Endothelial cell of umbilical vein (primary cell): ENCODE measurements around the gene TTYH3. TPM values are rescaled to one million over a fixed set of nuclear protein-coding genes. Genes with fewer than 3 reads are reported as not detected.

ENCODE experiments used
- BruUV-seq: library from RNA; stranded (reverse); fragments of 400-500 nt; replicated peaks from 2 replicates; lab custom pipeline; 2021; lab: Mats Ljungman, UMichigan
- CTCF ChIA-PET: fragments of 300-600, 350-600 bp; sonication (Branson Sonifier 250); formaldehyde crosslinking; loops from one replicate; lab custom pipeline; 2021; ENCODE audit warnings: antibody characterized with exemption, inconsistent platforms; lab: Charles Lee
- POLR2A ChIA-PET: fragments of 300-600, 350-600 bp; sonication (Branson Sonifier 250); formaldehyde crosslinking; loops from one replicate; lab custom pipeline; 2021; ENCODE audit warnings: antibody characterized with exemption, inconsistent platforms; lab: Charles Lee
- DNase-seq: peaks from one replicate; pipeline ENCODE4 v3.0.0-alpha.2; 2011; ENCODE audit warnings: low read depth, low spot score
- FAIRE-seq: peaks from 2 replicates; lab custom pipeline; 2011; peaks lifted over from hg19 to GRCh38; lab: Jason Lieb, UNC
- H2AFZ ChIP-seq: 2 replicates; pipeline ENCODE4 v1.6.0; 2012; ENCODE audit warnings: low read depth, low read length, control low read depth, inconsistent platforms
- H3K27ac ChIP-seq: 2 replicates; pipeline ENCODE4 v1.5.1; 2011; ENCODE audit warnings: low read depth, mild to moderate bottlenecking, control low read depth, low read length, moderate library complexity; ENCODE audit not compliant: insufficient read depth
- H3K27me3 ChIP-seq, 2 experiments: 2 replicates each; pipeline versions ENCODE4 v1.6.0 to v1.6.1; 2011; ENCODE audit warnings: low read length in 2 of 2, mixed read lengths in 1 of 2; ENCODE audit not compliant: control insufficient read depth in 2 of 2, insufficient read depth in 2 of 2
- H3K36me3 ChIP-seq, 2 experiments: 2 replicates in 1 of 2; 3 replicates in 1 of 2; pipeline ENCODE4 v1.5.1; 2011; ENCODE audit warnings: low read length in 2 of 2, mild to moderate bottlenecking in 1 of 2, moderate library complexity in 1 of 2; ENCODE audit not compliant: control insufficient read depth in 2 of 2, insufficient read depth in 2 of 2; ENCODE audit errors: extremely low read depth in 1 of 2
- H3K4me1 ChIP-seq: 3 replicates; pipeline ENCODE4 v1.5.1; 2011; ENCODE audit warnings: mild to moderate bottlenecking, low read length; ENCODE audit not compliant: control insufficient read depth, insufficient read depth; ENCODE audit errors: extremely low read depth
- H3K4me2 ChIP-seq: 2 replicates; pipeline ENCODE4 v1.6.1; 2011; ENCODE audit warnings: low read length, control low read depth, mixed read lengths; ENCODE audit not compliant: insufficient read depth
- H3K4me3 ChIP-seq, 3 experiments: fragments of 200-600 bp in 1 of 3; sonication (generic), shearing (Covaris generic) in 1 of 3; replicated peaks in 1 of 3; 2 replicates each; pipeline ENCODE4 v1.5.1; 2011 to 2016; ENCODE audit warnings: control low read depth in 3 of 3, low read length in 3 of 3, mild to moderate bottlenecking in 2 of 3, inconsistent platforms in 1 of 3, low read depth in 1 of 3, moderate library complexity in 1 of 3; ENCODE audit not compliant: insufficient read depth in 1 of 3
- H3K79me2 ChIP-seq: 2 replicates; pipeline ENCODE4 v1.6.0; 2012; ENCODE audit warnings: low read length, inconsistent platforms; ENCODE audit not compliant: control insufficient read depth, insufficient read depth
- H3K9ac ChIP-seq: replicated peaks from 2 replicates; pipeline ENCODE3; 2011; ENCODE audit warnings: low read length, control low read depth; ENCODE audit not compliant: insufficient read depth; ENCODE audit errors: extremely low read depth
- H3K9me1 ChIP-seq: replicated peaks from 3 replicates; pipeline ENCODE4 v1.6.0; 2011; ENCODE audit warnings: mild to moderate bottlenecking, low read length; ENCODE audit not compliant: control insufficient read depth, insufficient read depth; ENCODE audit errors: extremely low read depth
- H3K9me3 ChIP-seq: replicated peaks from 2 replicates; pipeline ENCODE4 v1.5.1; 2012; ENCODE audit warnings: low read length, inconsistent platforms; ENCODE audit not compliant: control insufficient read depth, insufficient read depth
- H4K20me1 ChIP-seq: replicated peaks from 2 replicates; pipeline ENCODE3; 2011; ENCODE audit warnings: mild to moderate bottlenecking, low read length; ENCODE audit not compliant: control insufficient read depth, insufficient read depth; ENCODE audit errors: extremely low read depth
- EZH2 ChIP-seq: IDR thresholded peaks from 2 replicates; pipeline ENCODE4 v1.6.1; 2012; ENCODE audit warnings: borderline replicate concordance, low read depth, mild to moderate bottlenecking, moderate library complexity, low read length, inconsistent platforms; ENCODE audit not compliant: severe bottlenecking
- FOS ChIP-seq: IDR thresholded peaks from 2 replicates; pipeline ENCODE4 v1.6.1; 2011; ENCODE audit warnings: mild to moderate bottlenecking, low read length, moderate library complexity, borderline replicate concordance; ENCODE audit not compliant: insufficient read depth
- GATA2 ChIP-seq: IDR thresholded peaks from 2 replicates; pipeline ENCODE4 v1.7.0; 2011; ENCODE audit warnings: low read depth, mild to moderate bottlenecking, moderate library complexity, mixed read lengths, low read length; ENCODE audit not compliant: insufficient read length, insufficient read depth
- JUN ChIP-seq: IDR thresholded peaks from 2 replicates; pipeline ENCODE4 v1.6.1; 2011; ENCODE audit warnings: borderline replicate concordance, low read depth; ENCODE audit not compliant: insufficient read length, insufficient read depth
- MYC ChIP-seq: IDR thresholded peaks from one replicate; pipeline ENCODE4 v1.6.1; 2011; ENCODE audit warnings: mild to moderate bottlenecking, low read depth, low read length
- POLR2A ChIP-seq: IDR thresholded peaks from 2 replicates; pipeline ENCODE4 v1.6.1; 2012; ENCODE audit warnings: low read depth, mild to moderate bottlenecking, control low read depth, low read length
- POLR2AphosphoS5 ChIP-seq: IDR thresholded peaks from 2 replicates; pipeline ENCODE4 v1.6.1; 2012; ENCODE audit warnings: low read depth, mild to moderate bottlenecking, control low read depth, low read length, moderate library complexity; ENCODE audit not compliant: insufficient read depth
- dilution Hi-C: fragments of 300-500 bp; cut with MboI; formaldehyde crosslinking; loops from one replicate; pipeline ENCODE4 v1.15.0; 2019; ENCODE audit warnings: low sequenced_read_pairs; ENCODE audit not compliant: extremely low pct_ligation_motif_present
- intact Hi-C: fragments of 100-400 bp; cut with micrococcal nuclease; formaldehyde crosslinking; loops from one replicate; pipeline ENCODE4 v1.10.0; 2022
- polyA plus RNA-seq, 4 experiments: library from polyadenylated mRNA; depleted of rRNA in 3 of 4; stranded (reverse) in 3 of 4; unstranded in 1 of 4; fragments of >200 nt; gene quantifications; 2 replicates each; pipeline versions ENCODE4 v1.2.1 to v1.2.3, GENCODE V29; 2011 to 2012; ENCODE audit warnings: missing spikeins in 1 of 4
- total RNA-seq: library from RNA; stranded (reverse); gene quantifications from 2 replicates; pipeline ENCODE4 v1.2.3, GENCODE V29; 2021
- TF ChIP-seq, protein P1 (sequence below), 2 donors: IDR thresholded peaks; 1 replicate in 1 of 2; 2 replicates in 1 of 2; pipeline ENCODE4 v1.5.1; 2011; ENCODE audit warnings: low read length in 2 of 2, mild to moderate bottlenecking in 2 of 2, moderate library complexity in 2 of 2, control low read depth in 1 of 2, inconsistent platforms in 1 of 2, low read depth in 1 of 2; ENCODE audit not compliant: insufficient read depth in 1 of 2; ENCODE audit errors: extremely low read depth in 1 of 2
- TF ChIP-seq, protein P2 (sequence below): IDR thresholded peaks from 2 replicates; pipeline ENCODE4 v1.6.1; 2011; ENCODE audit not compliant: insufficient read depth, insufficient read length

Gene TTYH3
- total and polyA plus RNA-seq, 2 donors (not counting 3 experiments of a cell fraction or from before 2014, with no cell fraction given), result 143 to 280 TPM

DNA sequence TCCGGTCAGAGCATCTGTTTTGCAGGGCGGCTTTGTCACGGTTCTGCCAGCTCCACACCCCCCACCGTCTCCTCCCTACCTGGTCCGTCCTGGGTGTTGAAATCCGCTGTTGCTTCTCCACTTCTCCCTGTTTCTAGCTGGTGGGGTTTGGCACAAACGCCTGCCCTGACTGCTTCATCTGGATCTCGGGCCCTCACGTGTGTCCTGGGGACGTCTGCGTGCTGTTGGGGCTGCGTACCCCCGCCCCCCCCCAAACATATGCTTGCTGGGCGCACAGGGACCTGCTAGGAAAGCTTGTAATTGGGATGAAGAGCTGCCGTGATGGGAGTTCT lies 67.5 kb downstream of the TTYH3 start:
- Histone ChIP-seq H3K4me3 (no peak overlapping the region), H3K27me3 (peaks cover 0 to 2% of the 10 kb centered on the region in 2 experiments), H2AFZ (no peak overlapping the region), H3K4me1 (no peaks in the 10 kb centered on the region), H3K9me1 (no peaks in the 10 kb centered on the region), H3K79me2 (no peaks in the 10 kb centered on the region), H3K36me3 (no peaks in the 10 kb centered on the region), H3K9ac (no peak overlapping the region), H3K9me3 (no peaks in the 10 kb centered on the region), H4K20me1 (no peaks in the 10 kb centered on the region), H3K27ac (no peak overlapping the region), H3K4me2 (no peak overlapping the region)
- no TSS peak for BruUV-seq
- POLR2A ChIA-PET, result interaction anchor here (0.6 kb wide), 1 partner anchor 16 kb away, joined by 3 read pairs; no protein-coding TSS in a partner anchor
- CTCF ChIA-PET, result interaction anchor here (0.6 to 3.6 kb wide), 5 partner anchors 11 to 329 kb away, joined by 3 to 29 read pairs (median 5); no protein-coding TSS in a partner anchor
- dilution Hi-C loops, result no loop called here
- intact Hi-C loops, result no loop called here
- TF ChIP-seq, protein P1, sequence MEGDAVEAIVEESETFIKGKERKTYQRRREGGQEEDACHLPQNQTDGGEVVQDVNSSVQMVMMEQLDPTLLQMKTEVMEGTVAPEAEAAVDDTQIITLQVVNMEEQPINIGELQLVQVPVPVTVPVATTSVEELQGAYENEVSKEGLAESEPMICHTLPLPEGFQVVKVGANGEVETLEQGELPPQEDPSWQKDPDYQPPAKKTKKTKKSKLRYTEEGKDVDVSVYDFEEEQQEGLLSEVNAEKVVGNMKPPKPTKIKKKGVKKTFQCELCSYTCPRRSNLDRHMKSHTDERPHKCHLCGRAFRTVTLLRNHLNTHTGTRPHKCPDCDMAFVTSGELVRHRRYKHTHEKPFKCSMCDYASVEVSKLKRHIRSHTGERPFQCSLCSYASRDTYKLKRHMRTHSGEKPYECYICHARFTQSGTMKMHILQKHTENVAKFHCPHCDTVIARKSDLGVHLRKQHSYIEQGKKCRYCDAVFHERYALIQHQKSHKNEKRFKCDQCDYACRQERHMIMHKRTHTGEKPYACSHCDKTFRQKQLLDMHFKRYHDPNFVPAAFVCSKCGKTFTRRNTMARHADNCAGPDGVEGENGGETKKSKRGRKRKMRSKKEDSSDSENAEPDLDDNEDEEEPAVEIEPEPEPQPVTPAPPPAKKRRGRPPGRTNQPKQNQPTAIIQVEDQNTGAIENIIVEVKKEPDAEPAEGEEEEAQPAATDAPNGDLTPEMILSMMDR (IDR thresholded peaks at IDR 0.05; ENCODE audit: extremely low read depth in 1 of 2, insufficient read depth in 1 of 2, low read depth in 1 of 2, low read length in 2 of 2), result no peak
- TF ChIP-seq, protein P2, sequence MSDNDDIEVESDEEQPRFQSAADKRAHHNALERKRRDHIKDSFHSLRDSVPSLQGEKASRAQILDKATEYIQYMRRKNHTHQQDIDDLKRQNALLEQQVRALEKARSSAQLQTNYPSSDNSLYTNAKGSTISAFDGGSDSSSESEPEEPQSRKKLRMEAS, result no peak
- TF ChIP-seq GATA2, result no peak
- TF ChIP-seq JUN, result no peak
- no peak for TF ChIP-seq POLR2A
- TF ChIP-seq EZH2, result no peak
- TF ChIP-seq FOS, result no peak
- TF ChIP-seq MYC, result no peak
- TF ChIP-seq POLR2AphosphoS5, result no peak
- DNase-seq, result no peak
- FAIRE-seq, result no peak
